SU-DHL-6 (cell line): Measurements from ENCODE around the gene GFOD2.

ENCODE experiments used
- EZH2phosphoT487 ChIP-seq: fragments of 200-600 bp; sonication (generic), shearing (Covaris generic); conservative IDR thresholded peaks from 2 replicates; pipeline ENCODE4 v1.6.1; 2018; ENCODE audit warnings: mild to moderate bottlenecking, antibody characterized with exemption, low read length, moderate library complexity, mixed read lengths
- TF ChIP-seq, protein P1 (sequence below): fragments of 200-600 bp; sonication (generic); IDR thresholded peaks from one replicate; pipeline ENCODE4 v1.5.1; 2017; ENCODE audit warnings: antibody characterized with exemption, mild to moderate bottlenecking, low read length, moderate library complexity; ENCODE audit not compliant: insufficient read depth, poor library complexity, severe bottlenecking

DNA sequence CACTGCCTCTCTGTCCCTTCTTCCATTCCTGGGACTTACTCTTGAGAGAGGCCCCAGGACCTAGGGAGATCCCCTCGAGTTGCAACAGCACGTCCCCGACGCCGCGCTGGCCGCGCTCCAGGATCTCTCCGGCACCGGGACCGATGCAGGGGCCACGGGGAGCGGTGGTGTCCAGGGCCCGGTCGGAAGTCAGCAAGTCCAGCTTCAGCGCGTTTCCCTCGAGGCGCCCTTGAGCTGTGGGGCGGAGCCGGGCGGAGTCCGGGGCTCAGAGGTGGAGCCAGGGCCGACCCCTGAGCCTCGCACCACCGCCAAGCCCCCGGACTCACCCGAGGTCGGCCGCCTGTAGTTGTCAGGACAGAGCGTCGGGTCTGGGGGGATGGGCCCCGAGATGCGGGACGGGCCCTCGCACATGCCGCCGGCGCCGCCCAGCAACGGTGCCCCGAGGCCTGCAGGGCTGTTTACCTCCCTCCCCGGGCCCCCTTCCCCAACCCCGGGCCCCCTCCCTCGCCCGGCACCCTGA, 53.0 kb downstream of the GFOD2 start:
- TF ChIP-seq, protein P1, sequence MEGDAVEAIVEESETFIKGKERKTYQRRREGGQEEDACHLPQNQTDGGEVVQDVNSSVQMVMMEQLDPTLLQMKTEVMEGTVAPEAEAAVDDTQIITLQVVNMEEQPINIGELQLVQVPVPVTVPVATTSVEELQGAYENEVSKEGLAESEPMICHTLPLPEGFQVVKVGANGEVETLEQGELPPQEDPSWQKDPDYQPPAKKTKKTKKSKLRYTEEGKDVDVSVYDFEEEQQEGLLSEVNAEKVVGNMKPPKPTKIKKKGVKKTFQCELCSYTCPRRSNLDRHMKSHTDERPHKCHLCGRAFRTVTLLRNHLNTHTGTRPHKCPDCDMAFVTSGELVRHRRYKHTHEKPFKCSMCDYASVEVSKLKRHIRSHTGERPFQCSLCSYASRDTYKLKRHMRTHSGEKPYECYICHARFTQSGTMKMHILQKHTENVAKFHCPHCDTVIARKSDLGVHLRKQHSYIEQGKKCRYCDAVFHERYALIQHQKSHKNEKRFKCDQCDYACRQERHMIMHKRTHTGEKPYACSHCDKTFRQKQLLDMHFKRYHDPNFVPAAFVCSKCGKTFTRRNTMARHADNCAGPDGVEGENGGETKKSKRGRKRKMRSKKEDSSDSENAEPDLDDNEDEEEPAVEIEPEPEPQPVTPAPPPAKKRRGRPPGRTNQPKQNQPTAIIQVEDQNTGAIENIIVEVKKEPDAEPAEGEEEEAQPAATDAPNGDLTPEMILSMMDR = no peak
- no peak for TF ChIP-seq EZH2phosphoT487
